ENCODE results near the gene MEIS2.

MEIS2 gene

GRCh38 chr15:37112971-37113670 lies 12.8 kb upstream of the MEIS2 start:
- DNase-seq (ENCODE audit: low read depth in 2 of 2) = no peak

GRCh38 chr15:37112171-37112570 lies 11.8 kb upstream of the MEIS2 start:
- no peak for DNase-seq (ENCODE audit: low read depth in 2 of 2)

GRCh38 chr15:37111427-37111717 lies 11.0 kb upstream of the MEIS2 start:
- DNase-seq (ENCODE audit: low read depth in 2 of 2) = no peak

- no peak for DNase-seq (ENCODE audit: low read depth in 2 of 2)
These were observed 9.7 kb upstream of the MEIS2 start for GRCh38 chr15:37109872-37110572.

- DNase-seq (ENCODE audit: low read depth in 2 of 2) = no peak
These were observed 9.0 kb upstream of the MEIS2 start for GRCh38 chr15:37109168-37109871.

- DNase-seq (ENCODE audit: low read depth in 2 of 2) = no peak
These were observed 8.2 kb upstream of the MEIS2 start for GRCh38 chr15:37108381-37109167.

- DNase-seq (ENCODE audit: low read depth in 2 of 2) = no peak
These were observed 7.5 kb upstream of the MEIS2 start for GRCh38 chr15:37107744-37108380.

- DNase-seq (ENCODE audit: low read depth in 2 of 2) = no peak
These were observed 6.9 kb upstream of the MEIS2 start for GRCh38 chr15:37107071-37107743.

- DNase-seq (ENCODE audit: low read depth in 2 of 2) = no peak
These were observed 6.2 kb upstream of the MEIS2 start for GRCh38 chr15:37106490-37107001.

- no peak for DNase-seq (ENCODE audit: low read depth in 2 of 2)
These were observed 5.5 kb upstream of the MEIS2 start for GRCh38 chr15:37105889-37106288.

GRCh38 chr15:37105029-37105428 lies 4.7 kb upstream of the MEIS2 start:
- no peak for DNase-seq (ENCODE audit: low read depth in 2 of 2)

GRCh38 chr15:37104424-37104981 lies 4.2 kb upstream of the MEIS2 start:
- no peak for DNase-seq (ENCODE audit: low read depth in 2 of 2)

- DNase-seq (ENCODE audit: low read depth in 2 of 2) = no peak
These were observed 3.4 kb upstream of the MEIS2 start for GRCh38 chr15:37103475-37104423.

GRCh38 chr15:37103163-37103435 lies 2.8 kb upstream of the MEIS2 start:
- no peak for DNase-seq (ENCODE audit: low read depth in 2 of 2)

- no peak for DNase-seq (ENCODE audit: low read depth in 2 of 2)
These were observed 2.2 kb upstream of the MEIS2 start for GRCh38 chr15:37102305-37103162.

GRCh38 chr15:37101980-37102304 lies 1.6 kb upstream of the MEIS2 start:
- no peak for DNase-seq (ENCODE audit: low read depth in 2 of 2)

- no peak for DNase-seq (ENCODE audit: low read depth in 2 of 2)
These were observed 542 bp upstream of the MEIS2 start for GRCh38 chr15:37100966-37101215.

- no peak for DNase-seq (ENCODE audit: low read depth in 2 of 2)
These were observed 835 bp downstream of the MEIS2 start for GRCh38 chr15:37099319-37100108.

Measured in stimulated activated CD4-positive, alpha-beta T cell treated with anti-CD3 and anti-CD28 coated beads, Interleukin-1b, Interleukin-23, amount 100 ng/mL, for 1 hour (primary cell).